Measurements from ENCODE around the gene TMEM151B.
"Not testable (repeated sequence)": the region's sequence is repeated elsewhere in the genome, so short reads cannot be mapped to it uniquely, and the experiment has no call there.

The TMEM151B gene

DNA sequence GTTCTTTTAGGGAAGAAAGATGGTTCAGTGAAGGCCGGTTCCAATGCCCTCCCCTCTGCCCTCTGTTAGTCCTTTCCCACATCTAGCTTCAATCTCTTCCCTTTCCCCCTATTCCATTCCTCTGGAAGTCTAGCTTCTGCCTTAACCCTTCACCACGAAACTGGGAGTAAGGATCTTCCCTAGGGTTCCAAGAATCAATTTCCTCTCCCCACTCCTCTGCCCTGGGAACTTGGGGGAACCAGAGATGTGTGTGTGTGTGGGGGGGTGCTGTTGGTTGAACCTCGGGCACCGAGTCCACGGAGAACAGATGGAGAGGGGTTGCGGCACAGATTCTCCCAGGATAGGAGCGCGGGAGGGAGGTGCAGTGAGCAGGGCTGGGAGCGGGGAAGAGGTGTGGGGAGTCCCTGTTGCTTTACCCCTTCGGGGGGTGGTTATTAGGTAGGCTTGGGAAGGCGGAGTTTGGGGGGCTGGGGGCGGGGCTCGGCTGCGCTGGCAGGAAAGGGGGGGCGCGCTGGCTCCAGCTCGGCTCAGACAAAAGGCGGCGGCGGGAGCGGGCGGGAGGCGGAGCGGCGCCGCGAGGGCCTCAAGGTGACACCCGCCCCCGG lies at the start of gene TMEM151B:
TMEM151B (plus strand) TSS at position 530 of the 605 bp plus-strand sequence. CDS start 293 bp downstream, outside the sequence.
- DNase-seq (ENCODE audit: low spot score) = no peak

GRCh38 chr6:44220913-44221290 lies 49.3 kb upstream of the TMEM151B start:
- DNase-seq (ENCODE audit: low spot score) = no peak

- DNase-seq (ENCODE audit: low spot score) = peak; percentile 53
Observed at GRCh38 chr6:44221291-44221960, 48.8 kb upstream of the TMEM151B start.

DNA sequence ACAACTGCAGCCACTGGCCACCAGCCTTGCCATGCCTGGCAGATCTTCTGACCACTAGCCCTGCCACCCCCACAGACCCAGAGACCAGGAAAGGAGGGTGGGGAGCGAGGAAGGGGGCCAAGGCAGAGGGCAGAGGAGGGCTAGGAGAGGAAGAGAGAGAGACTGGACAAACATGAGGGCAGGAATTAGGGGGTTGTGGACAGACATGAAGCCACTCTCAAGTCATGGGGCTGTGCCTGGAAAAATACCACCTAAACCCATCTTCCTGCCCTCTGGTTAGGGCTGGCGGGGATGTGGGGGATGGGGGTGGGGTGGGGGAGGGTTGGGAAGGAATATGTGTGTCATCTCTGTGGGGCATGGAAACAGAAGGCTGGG lies 48.3 kb upstream of the TMEM151B start:
- DNase-seq (ENCODE audit: low spot score) = peak; percentile 2

DNA sequence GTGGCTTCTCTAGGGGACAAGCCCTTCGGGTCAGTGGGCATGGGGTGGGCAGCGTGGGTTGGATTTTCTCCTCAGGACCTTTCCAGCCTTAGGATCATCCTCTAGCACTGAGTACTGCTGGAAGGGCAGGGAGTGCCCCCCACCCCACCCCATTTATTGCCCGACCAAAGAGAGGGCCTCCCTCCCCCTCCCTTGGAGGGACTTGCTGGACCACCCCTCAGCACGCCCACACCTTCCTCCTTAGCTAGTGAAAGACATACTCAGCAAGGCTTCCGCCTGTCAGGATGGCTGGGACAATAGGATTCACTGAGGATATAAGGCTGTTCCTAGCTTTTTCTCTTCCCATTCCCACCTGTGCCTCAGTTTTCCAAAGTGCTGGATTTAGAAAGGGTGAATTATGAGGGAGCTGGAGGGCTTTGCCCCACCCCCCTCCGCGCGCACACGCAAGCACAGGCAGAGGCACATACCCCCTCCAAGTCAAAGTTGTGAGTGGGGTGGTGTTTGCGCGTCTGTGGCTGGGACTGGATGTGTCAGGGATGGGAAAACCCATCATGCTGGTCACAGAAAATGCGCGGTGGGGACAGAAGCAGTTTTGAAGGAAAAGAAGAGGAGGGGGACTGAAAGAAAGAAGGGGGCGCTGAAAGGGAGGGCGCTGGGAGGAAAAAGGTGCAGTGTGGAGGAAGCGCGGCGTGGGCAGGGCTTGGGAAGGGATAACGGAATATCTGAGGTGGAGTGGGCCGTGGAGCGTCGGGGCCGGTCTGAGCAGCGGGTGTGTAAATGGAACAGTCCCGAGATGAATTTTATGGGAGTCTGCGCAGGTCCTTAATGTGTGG lies 47.5 kb upstream of the TMEM151B start:
- DNase-seq (ENCODE audit: low spot score) = peak; percentile 43

DNA sequence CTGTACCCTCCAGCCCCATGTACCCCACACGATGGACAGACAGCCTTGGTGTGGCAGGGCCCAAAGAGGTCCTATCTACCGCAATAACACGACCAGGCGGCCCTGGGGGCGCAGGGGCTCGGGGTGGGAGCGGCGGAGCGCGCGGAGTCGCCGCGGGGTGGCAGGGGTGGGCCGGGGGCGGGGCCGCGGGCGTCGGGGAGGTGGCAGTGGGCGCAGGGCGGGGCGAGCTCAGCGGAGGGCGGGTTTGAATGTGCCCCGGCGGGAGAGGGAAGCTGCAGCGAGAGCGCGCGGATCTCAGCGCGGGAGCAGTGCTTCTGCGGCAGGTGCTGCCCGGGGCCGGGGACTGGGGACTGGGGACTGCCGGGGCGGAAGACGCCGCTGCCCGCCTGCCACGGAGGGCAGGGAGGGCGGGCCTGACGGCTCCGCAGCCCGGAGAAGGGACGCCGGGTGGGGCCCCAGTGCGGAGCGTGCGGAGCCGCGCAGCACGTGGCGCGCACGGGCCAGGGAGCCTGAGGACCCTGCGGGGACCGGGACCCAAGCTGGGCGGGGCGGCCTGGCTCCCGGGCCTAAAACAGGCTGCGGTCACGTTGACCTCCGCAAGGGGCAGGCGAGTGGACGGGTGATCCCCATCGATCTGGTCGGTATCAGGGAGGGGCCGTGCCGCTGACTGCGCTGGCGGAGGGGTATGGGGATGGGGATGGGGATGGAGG lies 46.8 kb upstream of the TMEM151B start, which contains the start of gene SLC29A1:
SLC29A1 (plus strand) TSS at position 277 of the 710 bp plus-strand sequence. CDS start 3,719 bp downstream, outside the sequence.
- DNase-seq (ENCODE audit: low spot score) = peak; percentile 93

GRCh38 chr6:44224029-44224964 lies 46.0 kb upstream of the TMEM151B start:
- peak; percentile 52 for DNase-seq (ENCODE audit: low spot score)

DNA sequence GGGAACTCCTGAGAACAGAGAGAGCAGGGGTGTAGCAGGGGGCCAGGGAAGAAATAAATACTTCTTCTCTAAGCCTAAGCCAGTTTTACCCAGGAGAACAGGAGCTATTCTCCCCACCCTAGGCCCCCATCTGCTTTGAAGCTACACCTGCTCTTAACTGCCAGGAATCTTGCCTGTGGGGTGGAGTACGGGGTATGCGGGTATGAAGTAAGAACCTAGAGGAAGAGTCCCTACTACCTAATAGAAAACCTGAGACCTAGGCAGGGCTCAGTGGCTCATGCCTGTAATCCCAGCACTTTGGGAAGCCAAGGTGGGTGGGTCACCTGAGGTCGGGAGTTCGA lies 45.3 kb upstream of the TMEM151B start:
- no peak for DNase-seq (ENCODE audit: low spot score)

DNA sequence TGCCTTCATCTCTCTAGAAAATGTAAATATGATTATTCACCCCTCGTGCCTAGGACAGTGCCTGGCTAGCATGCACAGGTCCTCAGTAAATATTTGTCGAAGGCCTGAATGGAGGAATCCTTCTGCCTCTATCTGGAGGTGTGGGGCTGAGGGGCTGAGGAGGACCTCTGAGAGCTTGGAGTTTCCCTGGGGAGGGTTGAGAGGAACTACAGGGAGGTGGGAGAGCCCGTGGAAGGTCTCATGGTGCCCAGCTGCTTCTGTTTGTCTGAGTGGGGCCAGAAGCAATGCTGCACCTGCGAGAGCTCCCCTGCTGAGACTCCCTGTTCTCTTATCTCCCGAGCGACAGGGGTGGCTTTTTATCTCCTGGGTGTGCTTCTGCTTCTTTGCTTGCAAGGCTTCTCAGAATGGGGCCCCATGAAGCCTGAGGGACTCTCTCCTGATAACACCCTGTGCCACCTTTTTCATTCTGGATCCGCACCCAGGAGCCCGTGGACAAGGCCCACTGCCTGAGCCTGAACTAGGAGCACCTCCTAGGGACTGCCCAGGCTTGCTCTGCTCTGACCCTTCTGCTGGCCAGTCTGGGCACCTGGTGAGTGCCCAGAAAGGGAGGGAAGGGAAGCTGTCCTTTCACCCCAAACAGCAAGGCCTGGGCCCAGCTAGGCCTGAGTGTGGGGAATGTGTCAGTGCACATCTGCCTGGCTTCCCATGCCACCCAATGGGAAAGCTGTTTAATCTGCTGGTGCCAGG lies 44.5 kb upstream of the TMEM151B start:
- no peak for DNase-seq (ENCODE audit: low spot score)

DNA sequence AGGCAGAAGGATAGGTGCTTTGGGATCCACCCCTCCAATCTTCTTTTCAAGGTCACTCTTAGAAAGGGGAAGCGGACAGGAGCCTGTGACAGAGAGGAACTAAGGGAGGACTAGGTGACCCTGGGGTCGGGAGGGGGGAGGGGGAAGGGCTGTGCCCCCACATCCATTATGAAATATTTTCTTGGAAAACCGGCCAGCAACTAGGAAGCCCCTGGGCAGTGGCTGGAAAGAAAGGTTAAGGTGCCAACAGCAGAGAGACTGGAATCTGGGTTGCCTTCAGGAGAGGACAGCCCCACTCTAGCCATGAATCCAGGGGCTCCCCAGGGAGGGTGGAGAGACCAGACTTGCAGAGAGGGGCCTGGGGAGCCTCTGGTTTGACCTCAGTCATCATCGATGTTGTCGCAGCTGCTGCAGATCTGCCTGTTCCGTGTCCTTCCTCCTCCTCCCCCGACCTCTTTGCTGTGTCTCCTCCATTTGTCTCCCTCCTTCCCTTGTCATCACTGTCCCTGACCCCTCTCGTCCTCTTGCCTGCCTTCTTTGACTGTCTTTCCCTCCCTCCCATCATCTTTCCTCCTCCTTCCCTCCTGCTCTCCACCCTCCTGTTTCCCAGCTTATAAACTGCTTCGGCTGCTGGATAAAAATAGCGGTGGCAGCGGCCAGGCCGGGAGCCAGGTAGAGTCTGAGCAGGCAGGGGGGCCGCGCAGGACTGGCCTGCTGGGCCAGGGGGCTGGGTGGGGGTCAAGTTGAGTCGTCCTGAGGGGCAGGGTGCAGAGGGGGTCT lies 43.7 kb upstream of the TMEM151B start:
- DNase-seq (ENCODE audit: low spot score) = no peak

DNA sequence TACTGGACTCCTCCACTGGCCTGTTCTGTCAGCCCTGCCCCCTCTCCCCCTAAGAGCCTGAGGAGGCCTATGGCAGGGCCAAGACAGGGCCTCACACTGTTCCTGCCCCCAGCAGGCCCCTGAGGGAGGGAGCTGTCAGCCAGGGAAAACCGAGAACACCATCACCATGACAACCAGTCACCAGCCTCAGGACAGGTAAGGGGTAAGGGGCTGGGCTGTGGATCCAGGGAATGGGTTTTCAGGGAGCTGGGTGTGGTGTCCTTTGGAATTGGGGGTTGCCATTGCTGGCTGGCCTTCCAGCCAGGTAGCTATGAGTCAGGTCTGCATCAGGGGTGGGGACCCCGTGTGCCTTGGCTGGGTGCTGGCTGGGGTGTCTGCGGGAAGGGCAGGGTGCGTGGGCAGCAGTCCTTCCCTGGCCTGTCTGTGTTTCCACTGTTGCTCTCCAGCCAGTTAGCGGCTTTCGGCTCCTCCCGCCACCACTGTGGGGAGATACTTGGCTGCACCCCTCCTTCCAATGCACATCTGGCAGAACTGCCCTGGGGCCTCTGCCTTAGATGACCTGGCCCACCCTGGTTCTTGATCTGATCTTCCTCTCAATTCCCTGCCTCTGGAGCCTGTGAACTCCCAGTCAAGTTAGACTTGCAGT lies 43.0 kb upstream of the TMEM151B start:
- DNase-seq (ENCODE audit: low spot score) = peak; percentile 49

GRCh38 chr6:44228031-44228430 lies 42.2 kb upstream of the TMEM151B start:
- DNase-seq (ENCODE audit: low spot score) = no peak

GRCh38 chr6:44228433-44228832 lies 41.8 kb upstream of the TMEM151B start:
- DNase-seq (ENCODE audit: low spot score) = no peak

DNA sequence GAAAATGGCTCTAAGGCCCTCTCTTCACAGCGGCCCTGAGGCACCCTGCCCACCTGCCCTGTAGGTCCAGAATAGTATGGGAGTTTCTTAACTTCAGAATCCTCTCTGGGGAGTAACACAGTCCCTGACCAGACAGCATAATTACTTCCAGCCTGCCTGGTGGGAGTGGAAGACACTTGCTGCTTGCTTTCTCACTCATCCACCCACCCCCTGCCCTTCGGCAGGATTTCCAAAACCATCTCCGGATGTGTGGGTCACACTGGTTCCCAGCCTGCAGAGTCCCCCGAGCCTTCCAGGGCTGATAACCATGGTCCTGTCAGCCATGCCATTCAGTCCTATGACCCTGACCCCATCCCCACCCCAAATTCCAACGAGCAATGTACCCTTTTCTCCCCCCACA lies 41.4 kb upstream of the TMEM151B start:
- DNase-seq (ENCODE audit: low spot score) = no peak

- no peak for DNase-seq (ENCODE audit: low spot score)
Observed at GRCh38 chr6:44229376-44230033, 40.7 kb upstream of the TMEM151B start.

DNA sequence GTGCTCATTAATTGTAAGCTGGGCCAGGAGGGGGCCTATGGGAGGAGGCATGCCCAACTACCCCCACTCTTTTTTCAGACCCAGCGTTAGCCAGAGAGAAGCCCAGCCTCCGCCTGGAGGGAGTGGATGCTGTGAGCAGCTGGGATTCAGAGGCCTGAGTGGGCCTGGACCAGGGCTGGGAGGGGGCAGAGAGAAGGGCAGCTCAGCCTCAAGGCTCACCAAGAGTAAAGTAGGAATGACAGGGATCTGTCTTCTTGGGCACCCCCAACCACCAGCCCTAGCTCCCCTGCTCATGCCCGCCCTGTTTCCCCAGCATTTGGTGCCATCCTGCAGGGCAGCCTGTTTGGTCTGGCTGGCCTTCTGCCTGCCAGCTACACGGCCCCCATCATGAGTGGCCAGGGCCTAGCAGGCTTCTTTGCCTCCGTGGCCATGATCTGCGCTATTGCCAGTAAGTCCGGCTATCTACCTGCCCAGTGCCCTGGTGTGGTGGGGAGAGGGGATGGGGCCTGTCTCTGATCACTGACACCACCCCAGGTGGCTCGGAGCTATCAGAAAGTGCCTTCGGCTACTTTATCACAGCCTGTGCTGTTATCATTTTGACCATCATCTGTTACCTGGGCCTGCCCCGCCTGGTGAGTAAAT lies 40.1 kb upstream of the TMEM151B start:
- no peak for DNase-seq (ENCODE audit: low spot score)

DNA sequence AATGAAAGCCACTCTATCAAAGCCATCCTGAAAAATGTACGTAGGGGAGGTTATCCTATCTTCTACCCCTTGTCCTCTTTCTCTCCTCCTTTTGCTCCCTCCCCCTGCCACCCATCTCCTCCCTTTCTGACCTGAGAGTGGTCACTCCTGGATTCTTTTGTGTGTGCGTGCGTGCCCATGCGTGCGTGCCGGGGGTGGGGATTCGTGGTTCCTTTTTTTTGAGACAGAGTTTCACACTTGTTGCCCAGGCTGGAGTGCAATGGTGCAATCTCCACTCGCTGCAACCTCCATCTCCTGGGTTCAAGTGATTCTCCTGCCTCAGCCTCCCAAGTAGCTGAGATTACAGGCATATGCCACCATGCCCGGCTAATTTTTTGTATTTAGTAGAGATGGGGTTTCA lies 38.8 kb upstream of the TMEM151B start:
- DNase-seq (ENCODE audit: low spot score) = not testable (repeated sequence)

Data from iPS-NIHi11 (cell line).